ENCODE measurements around the gene KATNAL2.
A peak's percentile ranks its signal among the peaks of the same experiment; 100 is the strongest.

Gene KATNAL2

GRCh38 chr18:47115205-47115604 lies 197.8 kb downstream of the KATNAL2 start:
- DNase-seq = no peak

GRCh38 chr18:47118981-47119380 lies 201.6 kb downstream of the KATNAL2 start:
- no peak for DNase-seq

DNA sequence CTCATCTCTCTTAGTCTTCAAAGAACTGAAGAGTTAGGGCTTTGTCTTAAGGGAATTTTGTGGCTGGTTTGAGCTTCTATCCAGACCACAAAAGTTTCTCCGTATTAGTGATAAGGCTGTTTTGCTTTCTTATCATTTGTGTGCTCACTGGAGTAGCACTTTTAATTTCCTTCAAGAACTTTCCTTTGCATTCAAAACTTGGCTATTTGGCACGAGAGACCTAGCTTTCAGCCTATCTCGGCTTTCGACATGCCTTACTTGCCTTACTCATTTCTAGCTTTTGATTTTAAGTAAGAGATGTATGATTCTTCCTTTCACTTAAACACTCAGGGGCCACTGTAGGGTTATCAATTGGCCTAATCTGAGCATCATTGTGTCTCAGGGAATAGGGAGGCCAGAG lies 203.0 kb downstream of the KATNAL2 start:
- DNase-seq = no peak

- no peak for DNase-seq
Measured at GRCh38 chr18:47121146-47121545, 203.7 kb downstream of the KATNAL2 start.

DNA sequence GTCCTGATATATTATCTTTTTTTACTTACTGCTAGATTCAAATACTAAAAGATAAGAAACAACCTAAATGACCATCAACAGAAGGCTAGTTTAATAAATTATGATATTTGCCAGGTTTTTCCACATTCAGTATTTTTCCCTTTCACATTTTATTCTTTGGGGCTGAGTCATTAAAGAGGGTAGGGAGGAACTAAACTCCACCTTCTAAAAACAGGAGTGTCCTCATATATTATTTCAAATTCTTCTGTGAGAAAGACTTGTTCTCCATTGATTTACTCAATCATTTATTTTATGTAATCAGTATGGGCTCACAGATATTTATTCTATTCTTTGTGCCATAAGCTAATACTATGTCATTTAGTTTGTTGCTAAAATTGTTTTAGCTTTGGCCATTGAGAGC lies 223.9 kb downstream of the KATNAL2 start:
- no peak for DNase-seq

DNA sequence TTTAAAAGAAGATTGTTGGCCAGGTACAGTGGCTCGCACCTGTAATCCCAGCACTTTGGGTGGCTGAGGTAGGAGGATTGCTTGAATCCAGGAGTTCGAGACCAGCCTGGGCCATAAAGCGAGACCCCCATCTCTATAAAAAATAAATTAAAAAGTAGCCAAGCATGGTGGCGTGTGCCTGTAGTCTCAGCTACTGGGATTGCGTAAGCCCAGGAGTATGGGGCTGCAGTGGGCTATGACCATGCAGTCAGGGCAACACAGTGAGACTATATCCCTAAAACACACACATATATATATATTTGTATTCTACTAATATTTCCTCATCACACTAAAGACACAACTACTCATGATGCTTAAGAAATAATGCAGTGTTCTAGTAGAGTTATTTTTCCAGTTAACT lies 225.8 kb downstream of the KATNAL2 start:
- no peak for DNase-seq

DNA sequence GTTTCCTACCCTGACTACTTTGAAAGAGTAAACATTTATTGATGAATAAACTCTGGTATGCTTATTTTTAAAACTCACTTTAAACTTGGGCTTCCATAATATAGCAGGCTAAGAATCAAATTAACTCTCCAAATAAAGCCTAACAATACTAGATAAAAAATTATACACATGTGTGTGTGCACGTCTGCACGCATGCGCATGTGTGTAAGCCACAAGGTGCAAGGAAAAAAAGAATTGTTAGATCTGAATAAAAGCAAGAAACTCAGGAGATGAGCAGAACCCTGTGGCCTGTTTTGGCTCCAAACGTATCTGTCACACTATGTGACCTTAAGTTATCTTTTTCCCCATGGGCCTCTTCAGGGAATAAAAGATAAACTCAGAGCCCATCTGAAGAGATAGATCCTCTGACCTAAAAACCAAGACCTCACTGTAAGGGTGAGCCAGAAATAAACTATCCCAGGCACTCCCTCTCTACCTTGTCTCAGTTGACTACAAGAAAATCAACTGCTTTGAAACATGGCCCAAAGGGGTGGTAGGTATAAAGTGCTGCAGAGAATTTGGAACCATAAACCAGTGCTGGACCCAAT lies 226.6 kb downstream of the KATNAL2 start:
- no peak for DNase-seq

DNA sequence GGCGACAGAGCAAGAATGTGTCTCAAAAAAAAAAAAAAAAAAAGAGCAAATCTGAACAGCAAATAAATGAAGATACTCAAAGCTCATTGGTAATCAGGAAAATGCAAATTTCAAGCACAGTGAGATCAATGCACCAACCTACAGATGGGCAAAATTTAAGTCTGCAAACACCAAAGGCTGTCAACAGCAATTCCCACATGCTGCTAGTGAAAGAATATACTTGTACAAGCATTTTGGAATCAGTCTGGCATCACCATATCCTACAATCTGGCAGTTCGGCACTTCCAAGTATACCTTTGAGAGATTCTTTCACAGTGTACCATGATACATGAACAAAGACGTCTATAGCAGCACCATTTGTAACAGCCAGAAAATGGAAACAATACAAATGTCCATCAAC lies 228.8 kb downstream of the KATNAL2 start:
- DNase-seq = no peak

DNA sequence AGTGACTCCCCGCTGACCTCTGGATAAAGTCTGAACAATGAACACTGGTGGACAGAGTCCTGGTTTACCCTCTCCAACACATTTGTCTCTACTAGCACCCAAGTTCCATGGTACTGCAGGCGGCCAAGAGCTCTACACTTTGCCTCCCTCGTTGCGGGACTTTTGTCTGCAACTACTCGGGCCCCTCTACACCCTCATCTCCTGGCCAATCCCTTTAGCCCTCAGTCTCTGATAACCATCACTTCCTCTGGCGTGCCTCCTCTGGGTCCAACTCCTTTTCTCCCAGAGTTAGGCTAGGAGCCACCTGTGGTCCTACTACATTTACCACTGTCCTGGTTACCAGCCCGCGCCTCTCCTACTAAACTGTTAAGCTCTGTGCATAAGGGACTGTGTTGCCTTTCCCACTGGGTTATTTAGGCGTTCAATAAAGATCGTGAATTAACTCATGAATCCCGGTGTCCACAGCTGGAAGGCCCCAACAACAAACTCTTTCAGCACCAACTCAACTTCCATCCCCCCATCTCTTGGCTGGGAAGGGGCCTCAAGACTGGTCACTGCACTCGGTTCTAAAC lies 232.1 kb downstream of the KATNAL2 start:
- no peak for DNase-seq

- peak; percentile 95 for DNase-seq
Measured at GRCh38 chr18:47150029-47150823, 232.8 kb downstream of the KATNAL2 start, which contains the start of gene HDHD2. Gene HDHD2, minus strand, starts transcription at chr18:47150500. Its CDS starts 14,061 bp downstream, at chr18:47136439.

GRCh38 chr18:47150824-47151366 lies 233.5 kb downstream of the KATNAL2 start:
- DNase-seq = no peak

DNA sequence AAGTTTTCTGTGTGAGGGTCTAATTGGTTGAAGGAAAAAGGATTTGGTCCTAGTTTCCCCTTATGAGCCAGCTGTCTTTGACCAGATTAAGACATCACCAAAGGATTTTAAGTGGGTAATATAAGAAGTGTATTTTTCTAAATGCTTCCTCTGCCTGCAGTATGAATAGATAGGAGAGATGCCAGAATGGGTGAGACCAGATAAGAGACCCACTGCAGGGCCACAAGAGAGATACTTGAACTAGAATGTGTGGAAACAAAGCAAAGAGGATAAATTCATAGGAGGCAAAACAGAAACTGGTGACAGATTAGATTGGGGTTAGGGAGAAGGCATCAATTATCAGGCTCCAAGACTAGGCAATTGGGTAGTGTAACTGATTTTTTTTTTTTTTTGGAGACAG lies 234.0 kb downstream of the KATNAL2 start:
- DNase-seq = no peak

All from eye (tissue), 1 donor.